Upper lobe of left lung (tissue), 4 donors: ENCODE measurements around the gene ACTG1.

Experiments used
- CTCF ChIP-seq, 6 experiments: fragments of 450-650 bp in 4 of 6; fragments of 200-600 bp in 2 of 6; sonication (generic) in 2 of 6; IDR thresholded peaks; one replicate each; pipeline ENCODE4 v1.5.1; 2016 to 2019; ENCODE audit warnings: antibody characterized with exemption in 6 of 6
- EP300 ChIP-seq, 4 donors: sonication (generic); formaldehyde crosslinking; IDR thresholded peaks; one replicate each; pipeline ENCODE4 v1.5.1; 2017; ENCODE audit warnings: antibody characterized with exemption in 4 of 4, control low read depth in 2 of 4
- POLR2A ChIP-seq, 4 donors: fragments of 450-650 bp; IDR thresholded peaks; one replicate each; pipeline ENCODE4 v1.5.1; 2016 to 2017; ENCODE audit warnings: antibody characterized with exemption in 4 of 4, mild to moderate bottlenecking in 2 of 4
- POLR2AphosphoS5 ChIP-seq, 2 donors: sonication (generic); formaldehyde crosslinking; IDR thresholded peaks; one replicate each; pipeline ENCODE4 v1.5.1; 2017; ENCODE audit warnings: antibody characterized with exemption in 2 of 2

GRCh38 chr17:81532490-81533287 is 20.1 kb upstream of the ACTG1 start:
- no peak for TF ChIP-seq EP300 (IDR thresholded peaks at IDR 0.05)
- TF ChIP-seq CTCF (IDR thresholded peaks at IDR 0.05), result no peak
- TF ChIP-seq POLR2AphosphoS5 (IDR thresholded peaks at IDR 0.05), result no peak
- TF ChIP-seq POLR2A (IDR thresholded peaks at IDR 0.05), result no peak
